ENCODE results near the gene PTGER1. TPM values are rescaled to one million over a fixed set of nuclear protein-coding genes. Genes with fewer than 3 reads are reported as not detected.

The PTGER1 gene
- total and polyA plus RNA-seq, 10 of the 15 experiments (the other 5 are each of a cell fraction or from before 2014, with no cell fraction given), result not detected

- Histone ChIP-seq H3K27ac (ENCODE audit: control insufficient read depth, insufficient read depth) (no peak overlapping the region), H4K20me1 (ENCODE audit: control insufficient read depth, insufficient read depth) (no peaks in the 10 kb centered on the region), H3K4me3 (no peak overlapping the region), H3K9ac (ENCODE audit: control insufficient read depth, insufficient read depth, low read length) (no peak overlapping the region), H2AFZ (ENCODE audit: control insufficient read depth, low read depth, low read length) (no peak overlapping the region), H3K4me2 (ENCODE audit: control insufficient read depth, insufficient read depth) (no peak overlapping the region), H3K79me2 (ENCODE audit: control insufficient read depth, insufficient read depth, low read length) (peaks cover 19% of the 10 kb centered on the region), H3K27me3 (replicated peaks in 1 of 2; ENCODE audit: control insufficient read depth in 2 of 2, insufficient read depth in 2 of 2, low read length in 1 of 2) (no peaks in the 10 kb centered on the region), H3K4me1 (ENCODE audit: control insufficient read depth, insufficient read depth, low read length) (peaks cover 11% of the 10 kb centered on the region), H3K9me3 (replicated peaks; ENCODE audit: control insufficient read depth, insufficient read depth, low read length) (no peaks in the 10 kb centered on the region), H3K36me3 (ENCODE audit: control insufficient read depth in 2 of 2, insufficient read depth in 2 of 2, low read length in 1 of 2) (peaks cover 24 to 50% of the 10 kb centered on the region in 2 experiments)
- FAIRE-seq (no peak), DNase-seq (ENCODE audit: low read depth, low spot score) (no peak), ATAC-seq (no peak)
- POLR2A ChIA-PET, result no interaction called here
- RAD21 ChIA-PET (ENCODE audit: unreplicated experiment), result no interaction called here
- WGBS (ENCODE audit: insufficient coverage, insufficient replicate concordance, low lambda C conversion rate, missing lambda C conversion rate), result 95% methylated on average over 14 of the region's 14 CpGs
- intact Hi-C loops (cut with micrococcal nuclease; ENCODE audit: unreplicated experiment), result no loop called here
- SMC1A ChIA-PET (ENCODE audit: uncharacterized antibody, unreplicated experiment), result no interaction called here
- in situ Hi-C loops (cut with MboI), result no loop called here
- TF ChIP-seq KLF5 (IDR thresholded peaks at IDR 0.05; ENCODE audit: partially characterized antibody) (no peak), TCF3 (IDR thresholded peaks at IDR 0.05; ENCODE audit: borderline replicate concordance, insufficient read depth, low read depth, low read length) (0 out of 2 replicates have a peak, but pooled peaks have one; percentile 35), MEF2A (IDR thresholded peaks at IDR 0.05; ENCODE audit: insufficient read depth, low read depth, low read length) (no peak), SIX5 (IDR thresholded peaks at IDR 0.05; ENCODE audit: low read depth, low read length, severe bottlenecking) (no peak), BCL3 (IDR thresholded peaks at IDR 0.05; ENCODE audit: borderline replicate concordance, insufficient read depth, low read depth, low read length, poor library complexity, severe bottlenecking) (peak; percentile 69)
- no TSS peak for BruUV-seq (replicated peaks)
- CTCF ChIA-PET, result no interaction called here
Observed at GRCh38 chr19:14443632-14444216, 31.4 kb downstream of the PTGER1 start.

Data from GM12878 (cell line).